Urothelium cell line (cell line): ENCODE results near the gene CLCN5.
A peak's percentile ranks its signal among the peaks of the same experiment; 100 is the strongest.

Experiments used
- DNase-seq: peaks from one replicate; pipeline ENCODE4 v3.0.0; 2011; ENCODE audit warnings: low spot score, mixed read lengths
- FAIRE-seq: peaks from 2 replicates; lab custom pipeline; 2011; peaks lifted over from hg19 to GRCh38; lab: Jason Lieb, UNC

Gene CLCN5

DNA sequence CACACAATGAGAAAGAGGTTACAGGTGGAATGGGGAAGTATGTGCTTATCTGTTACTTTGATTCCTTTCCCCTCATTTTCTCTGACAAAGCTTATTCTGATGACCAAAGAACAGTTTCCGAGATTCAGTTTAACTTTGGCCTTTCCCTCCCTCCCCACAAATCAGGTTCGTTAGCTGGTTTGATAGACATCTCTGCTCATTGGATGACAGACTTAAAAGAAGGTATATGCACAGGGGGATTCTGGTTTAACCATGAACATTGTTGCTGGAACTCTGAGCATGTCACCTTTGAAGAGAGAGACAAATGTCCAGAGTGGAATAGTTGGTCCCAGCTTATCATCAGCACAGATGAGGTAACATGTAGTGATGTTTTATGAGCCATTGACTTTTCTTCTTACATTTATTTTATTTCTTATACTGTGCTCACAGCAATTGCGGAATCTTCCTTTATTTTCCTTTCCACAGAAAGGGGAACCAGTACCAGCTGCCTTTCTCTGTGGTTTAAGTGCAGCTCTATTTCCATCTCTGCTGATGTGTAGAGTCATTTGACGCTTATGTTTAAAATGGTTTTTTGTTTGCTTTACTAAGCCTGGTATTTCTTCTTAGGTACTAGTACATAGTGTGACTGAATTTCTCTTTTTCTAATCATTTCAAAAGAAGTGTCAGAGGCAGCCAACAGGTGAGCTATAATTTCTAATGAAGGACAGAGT lies 153.4 kb downstream of the CLCN5 start:
- no peak for FAIRE-seq
- DNase-seq: no peak

DNA sequence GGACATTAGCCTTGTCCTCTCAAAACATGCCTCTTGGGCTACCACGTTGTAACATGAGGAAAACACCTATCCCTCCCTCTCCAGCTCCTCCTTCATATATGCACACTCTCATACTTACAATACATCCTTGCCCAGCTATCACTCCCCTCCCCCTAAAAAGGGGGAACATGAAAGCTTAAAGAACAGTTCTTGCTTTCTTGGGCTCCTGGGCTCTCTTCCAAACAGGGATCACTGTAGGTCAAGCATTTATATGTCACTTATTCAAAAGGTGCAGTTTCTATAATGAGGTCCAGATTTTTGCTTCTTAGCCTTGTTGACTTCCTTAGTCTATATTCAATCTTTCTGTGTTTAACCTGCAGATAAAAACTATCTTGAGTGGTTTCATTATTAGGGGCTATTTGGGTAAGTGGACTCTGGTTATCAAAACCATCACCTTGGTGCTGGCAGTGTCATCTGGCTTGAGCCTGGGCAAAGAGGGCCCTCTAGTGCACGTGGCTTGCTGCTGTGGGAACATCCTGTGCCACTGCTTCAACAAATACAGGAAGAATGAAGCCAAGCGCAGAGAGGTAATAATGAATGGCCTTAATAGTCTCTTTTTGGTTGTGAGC lies 159.0 kb downstream of the CLCN5 start:
- FAIRE-seq (no peak), DNase-seq (peak; percentile 4)

DNA sequence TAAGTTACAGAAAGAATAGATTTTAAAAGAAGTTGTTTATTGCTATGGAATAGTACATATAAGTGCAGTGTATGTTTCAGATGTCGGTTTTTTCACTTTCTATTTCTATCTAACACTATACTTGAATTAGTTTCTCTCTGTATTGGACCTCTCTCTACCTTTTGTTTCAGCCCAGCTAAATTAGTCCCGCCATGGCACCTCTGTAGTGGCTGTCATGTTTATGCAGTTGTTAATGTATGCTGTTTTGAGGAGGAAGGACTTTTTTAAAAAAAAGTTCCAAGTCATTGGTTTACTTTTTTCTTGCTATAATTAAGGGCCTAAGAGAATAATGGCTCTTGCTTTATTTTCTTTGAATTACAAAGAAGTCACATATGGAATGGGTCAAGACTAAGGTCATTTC lies 160.3 kb downstream of the CLCN5 start:
- FAIRE-seq (no peak), DNase-seq (no peak)

DNA sequence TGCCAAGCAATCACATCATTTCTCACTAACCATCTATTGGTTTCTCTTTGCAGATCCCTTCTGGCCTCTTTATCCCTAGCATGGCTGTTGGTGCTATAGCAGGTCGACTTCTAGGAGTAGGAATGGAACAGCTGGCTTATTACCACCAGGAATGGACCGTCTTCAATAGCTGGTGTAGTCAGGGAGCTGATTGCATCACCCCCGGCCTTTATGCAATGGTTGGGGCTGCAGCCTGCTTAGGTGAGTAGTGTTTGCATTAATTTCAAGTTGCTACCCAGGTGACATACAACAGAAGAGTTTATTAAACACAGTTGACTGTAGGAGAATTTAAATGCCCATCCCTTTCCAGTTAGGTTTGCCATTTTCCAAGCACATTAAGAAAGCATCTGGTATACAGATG lies 166.2 kb downstream of the CLCN5 start:
- DNase-seq: no peak
- FAIRE-seq: no peak

DNA sequence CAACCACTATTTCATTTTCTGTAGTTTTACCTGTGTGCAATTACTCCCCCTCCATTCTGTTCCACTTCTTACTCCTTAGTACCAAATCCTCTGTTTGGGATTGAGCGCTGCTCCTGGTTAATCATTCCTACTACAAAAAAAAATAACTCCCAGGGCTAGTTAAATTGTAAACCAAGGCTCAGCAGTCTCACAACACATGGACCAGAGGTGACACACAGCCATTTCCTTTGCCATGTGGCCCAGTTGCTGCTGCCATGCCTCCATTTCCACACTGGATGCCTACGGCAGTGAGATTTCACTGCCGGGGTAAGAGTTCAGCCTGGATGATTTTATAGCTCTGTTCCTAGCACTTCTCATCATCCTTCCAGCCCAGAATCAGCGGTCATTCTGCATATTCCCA lies 171.2 kb downstream of the CLCN5 start:
- no peak for FAIRE-seq
- DNase-seq: no peak

DNA sequence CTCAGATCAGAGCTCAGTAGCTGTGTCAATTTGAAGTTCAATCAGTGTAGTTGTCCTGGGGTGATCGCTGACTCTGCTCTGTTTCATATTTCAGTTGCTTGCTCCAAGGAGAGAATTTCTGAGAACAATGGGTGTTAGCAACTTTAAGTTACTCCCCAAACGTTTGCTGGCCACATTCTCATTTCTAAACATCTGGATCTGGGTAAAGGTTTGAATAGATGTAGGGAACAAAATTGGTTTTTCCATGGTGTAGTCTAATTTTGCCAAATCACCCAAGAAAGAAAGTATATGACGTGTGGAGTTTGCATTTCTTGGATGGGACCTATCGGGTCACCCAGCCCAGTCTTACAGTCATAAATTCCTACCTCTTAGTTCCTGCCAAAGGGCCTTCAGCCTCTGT lies 174.7 kb downstream of the CLCN5 start:
- FAIRE-seq (no peak), DNase-seq (no peak)

DNA sequence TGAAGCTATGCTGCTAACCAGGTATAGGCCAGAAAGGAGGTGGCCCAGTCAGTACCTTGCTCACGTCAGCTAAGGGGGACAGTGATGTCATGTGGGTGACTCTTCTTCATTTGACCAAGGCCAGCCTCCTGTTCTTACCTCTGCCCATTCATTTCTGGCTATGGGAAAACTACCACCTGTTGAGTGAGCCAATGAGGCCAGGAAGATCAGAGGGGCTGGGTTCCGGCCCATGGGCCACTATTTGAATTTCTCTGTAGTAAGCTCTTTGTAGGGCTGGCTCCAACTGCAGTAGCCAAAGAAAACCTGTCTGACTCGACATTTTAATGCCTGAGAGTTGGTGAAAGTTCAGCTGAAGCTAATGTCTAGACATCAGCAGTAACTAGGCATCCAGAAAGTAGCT lies 175.8 kb downstream of the CLCN5 start:
- no peak for FAIRE-seq
- DNase-seq: no peak

DNA sequence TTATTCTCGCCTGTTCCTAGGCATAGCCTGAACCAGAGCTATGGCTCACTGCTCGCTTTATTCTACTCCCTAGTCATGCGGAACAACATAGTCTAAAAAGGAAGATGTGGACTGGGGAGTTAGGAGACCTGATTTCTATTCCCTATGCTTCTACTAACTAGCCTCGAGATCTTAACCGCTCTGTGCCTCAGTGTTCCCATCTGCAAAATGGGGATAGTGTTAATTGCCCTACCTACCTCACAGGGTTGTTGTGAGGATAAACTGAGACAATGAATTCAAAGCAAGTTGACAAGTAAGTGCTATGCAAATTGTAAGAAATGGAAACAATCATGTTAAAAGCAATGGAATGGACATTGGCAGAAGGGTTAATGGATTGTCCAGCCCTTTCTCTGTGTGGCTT lies 176.4 kb downstream of the CLCN5 start:
- FAIRE-seq (no peak), DNase-seq (no peak)

DNA sequence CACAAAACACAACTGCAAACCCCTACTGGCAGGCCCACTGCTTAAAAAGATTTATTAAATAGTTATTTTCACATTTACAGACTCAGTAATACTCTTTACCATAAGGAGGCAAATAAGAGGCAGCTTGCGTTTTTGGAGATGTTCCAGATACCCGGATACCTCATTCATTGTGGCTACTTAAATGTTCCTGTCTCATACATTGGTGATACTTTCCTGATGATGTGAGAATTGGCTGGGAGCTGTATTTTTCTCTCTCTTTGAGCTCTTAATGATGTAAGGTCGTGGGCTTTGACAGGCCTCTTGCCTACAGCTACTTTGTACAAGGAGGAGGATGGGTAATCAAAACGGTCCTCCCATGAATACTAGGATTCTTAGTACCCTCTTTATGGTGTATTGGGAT lies 176.9 kb downstream of the CLCN5 start:
- FAIRE-seq: no peak
- DNase-seq: no peak

DNA sequence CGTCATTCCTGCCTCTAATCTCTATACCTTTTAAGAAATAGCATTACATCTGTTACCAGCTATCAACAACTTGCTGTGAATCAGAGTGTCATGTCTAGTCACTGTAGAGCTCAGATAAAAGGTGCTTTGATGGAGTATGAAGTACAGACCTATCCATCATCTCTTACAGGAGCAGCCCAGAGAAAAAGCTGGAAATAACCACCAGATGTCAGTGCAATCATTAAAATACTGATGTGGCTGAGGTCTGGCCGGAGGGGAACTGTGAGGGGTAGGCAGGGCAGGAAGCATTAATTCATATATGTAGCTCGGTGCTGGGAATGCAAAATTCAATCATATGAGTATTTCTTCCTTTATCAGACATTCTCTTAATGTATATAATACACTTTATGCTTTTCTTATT lies 177.8 kb downstream of the CLCN5 start:
- no peak for FAIRE-seq
- peak; percentile 15 for DNase-seq

DNA sequence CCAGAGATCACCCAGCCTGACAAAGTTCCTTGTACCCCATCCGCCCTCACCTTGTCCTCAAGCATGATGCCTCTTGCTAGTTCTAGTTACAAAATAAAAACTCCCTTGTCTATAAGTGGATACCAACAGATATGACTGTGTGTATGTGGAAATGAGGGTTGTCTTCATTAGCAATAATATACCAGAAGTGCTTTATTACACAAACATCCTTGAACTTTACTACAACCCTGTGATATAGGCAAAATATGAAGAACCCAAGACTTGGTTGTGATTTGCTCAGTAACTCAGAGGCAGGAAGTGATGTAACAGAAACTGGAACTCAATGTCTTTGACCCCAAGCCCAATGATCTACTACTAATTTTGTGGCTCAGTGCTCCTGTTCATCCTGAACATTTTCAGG lies 180.8 kb downstream of the CLCN5 start:
- DNase-seq: no peak
- no peak for FAIRE-seq

DNA sequence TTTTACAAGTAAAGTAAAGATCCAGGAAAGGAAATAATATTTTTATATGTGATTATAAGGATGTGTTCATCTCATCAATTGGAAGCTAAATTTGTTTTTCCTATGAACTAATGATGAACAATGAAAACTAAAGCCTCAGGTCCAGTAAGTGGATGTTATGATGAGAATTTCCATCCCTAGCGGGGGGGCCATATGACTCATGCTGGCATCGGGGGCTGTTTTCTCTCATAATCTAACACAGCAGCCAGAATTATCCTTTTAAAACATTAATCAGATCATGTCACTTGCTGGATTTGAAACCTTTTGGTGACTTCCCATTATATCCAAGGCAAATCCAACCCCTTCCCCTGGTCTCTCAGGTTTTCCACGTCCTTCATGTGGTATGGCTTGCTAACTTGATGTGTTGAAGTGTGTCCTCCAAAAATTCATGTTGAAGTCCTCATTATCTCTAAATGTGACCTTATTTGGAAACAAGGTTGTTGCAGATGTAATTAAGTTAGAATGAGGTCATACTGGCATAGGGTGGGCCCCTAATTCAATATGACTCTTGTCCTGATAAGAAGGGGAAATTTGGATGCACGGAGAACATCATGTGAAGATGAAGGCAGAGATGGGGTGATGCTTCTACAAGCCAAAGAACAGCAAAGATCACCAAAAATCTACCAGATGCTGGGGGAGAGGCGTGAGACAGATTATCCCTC lies 181.6 kb downstream of the CLCN5 start:
- no peak for FAIRE-seq
- no peak for DNase-seq

DNA sequence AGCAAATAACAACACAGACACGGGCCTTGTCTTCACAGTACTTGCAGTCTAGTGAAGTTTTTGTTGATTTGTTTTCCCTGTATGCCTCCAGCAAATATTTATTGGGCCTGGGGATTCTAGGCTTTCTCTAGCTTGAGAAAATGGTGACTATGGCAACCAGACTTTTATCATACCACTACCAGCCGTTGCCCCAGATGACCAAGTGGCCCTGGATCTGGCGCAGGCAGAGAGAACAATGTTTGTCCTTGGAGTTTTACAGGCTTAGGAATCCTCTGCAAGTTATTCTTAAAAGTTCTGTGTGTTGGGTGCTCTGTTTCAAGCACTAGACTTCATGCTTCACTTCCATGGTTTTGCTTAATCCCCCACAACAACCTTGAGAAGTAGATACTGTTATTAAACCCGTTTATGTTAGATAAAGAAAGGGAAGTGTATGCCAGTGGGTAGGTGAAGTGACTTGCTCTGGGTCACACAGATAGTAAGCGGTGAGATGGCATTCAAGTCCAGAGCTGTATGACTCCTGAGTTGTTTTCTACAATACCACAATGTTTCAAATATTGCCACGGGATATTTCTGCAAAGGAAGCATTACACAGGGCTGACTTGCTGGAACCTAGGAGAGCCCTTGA lies 183.8 kb downstream of the CLCN5 start:
- DNase-seq (no peak), FAIRE-seq (no peak)

DNA sequence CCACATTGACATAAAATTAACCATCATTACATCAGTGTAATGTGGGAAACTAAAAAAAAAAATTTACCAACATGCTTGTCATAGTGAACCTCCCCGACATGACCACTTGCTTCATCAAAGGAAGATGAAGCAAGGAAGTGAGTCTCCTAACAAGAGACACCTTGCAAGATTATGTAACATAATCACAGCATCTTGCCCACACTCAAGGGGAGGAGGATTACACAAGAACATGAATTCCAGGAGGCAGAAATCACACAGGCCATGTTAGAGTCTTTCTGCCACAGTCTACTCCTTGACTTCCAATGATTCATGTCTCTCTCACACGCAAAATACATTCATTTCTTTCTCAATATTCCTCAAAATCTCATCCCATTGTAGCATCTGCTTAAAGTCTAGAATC lies 185.1 kb downstream of the CLCN5 start:
- FAIRE-seq (no peak), DNase-seq (no peak)

DNA sequence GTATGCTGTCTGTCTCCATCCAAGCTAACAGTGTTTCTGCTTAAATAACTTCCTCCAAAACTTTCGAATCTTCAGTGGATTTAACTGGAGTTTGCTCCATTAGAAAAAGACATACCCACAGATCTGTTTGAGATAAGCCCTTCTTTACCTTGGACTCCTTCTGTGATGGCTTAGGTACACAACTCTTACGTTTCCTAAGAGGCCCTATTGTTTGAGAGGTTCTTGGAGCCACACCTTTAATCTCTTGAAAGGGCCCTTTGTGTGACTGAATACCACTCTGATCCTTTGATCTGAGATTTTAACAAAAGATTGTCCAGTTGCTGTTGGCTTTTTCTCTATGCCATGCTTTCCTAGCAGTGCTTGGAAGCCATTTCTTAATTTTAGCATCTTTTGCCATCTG lies 185.9 kb downstream of the CLCN5 start:
- DNase-seq: no peak
- no peak for FAIRE-seq

DNA sequence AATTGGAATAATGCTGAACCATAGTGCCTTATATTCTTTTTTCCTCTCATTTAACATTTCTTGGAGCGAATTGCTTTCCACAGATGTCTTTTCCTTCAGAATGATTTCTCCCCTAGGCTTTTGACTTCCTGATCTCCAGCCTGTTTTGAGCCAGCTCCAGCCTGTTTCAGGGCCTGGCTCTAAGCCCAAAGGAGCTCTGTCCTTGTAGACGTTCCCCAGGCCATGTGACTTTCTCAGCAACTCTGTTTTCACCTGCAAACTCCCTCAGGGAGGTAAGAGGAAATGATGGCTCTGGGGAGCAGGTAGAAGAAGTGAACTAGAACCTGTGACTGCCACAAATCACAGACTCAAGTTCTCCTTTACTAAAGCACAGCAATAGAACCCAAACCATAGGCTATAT lies 189.3 kb downstream of the CLCN5 start:
- DNase-seq (no peak), FAIRE-seq (no peak)

DNA sequence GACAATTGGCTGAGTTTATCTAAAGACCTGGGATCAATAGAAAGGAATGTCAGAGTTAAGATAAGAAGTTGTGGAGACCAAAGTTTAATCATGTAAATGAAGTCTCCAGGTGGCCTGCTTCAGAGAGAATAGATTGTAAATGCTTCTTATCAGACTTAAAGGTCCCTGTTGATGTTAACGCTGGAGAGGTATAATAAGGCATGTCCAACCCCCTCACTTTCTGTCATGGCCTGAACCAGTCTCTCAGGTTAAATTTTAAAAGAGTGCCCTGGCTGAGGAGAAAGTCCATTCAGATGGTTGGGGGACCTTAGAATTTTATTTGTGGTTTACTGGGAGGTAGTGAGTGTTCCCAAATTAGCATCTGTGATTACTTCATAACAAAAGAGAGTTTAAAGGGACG lies 191.7 kb downstream of the CLCN5 start:
- DNase-seq (no peak), FAIRE-seq (no peak)

DNA sequence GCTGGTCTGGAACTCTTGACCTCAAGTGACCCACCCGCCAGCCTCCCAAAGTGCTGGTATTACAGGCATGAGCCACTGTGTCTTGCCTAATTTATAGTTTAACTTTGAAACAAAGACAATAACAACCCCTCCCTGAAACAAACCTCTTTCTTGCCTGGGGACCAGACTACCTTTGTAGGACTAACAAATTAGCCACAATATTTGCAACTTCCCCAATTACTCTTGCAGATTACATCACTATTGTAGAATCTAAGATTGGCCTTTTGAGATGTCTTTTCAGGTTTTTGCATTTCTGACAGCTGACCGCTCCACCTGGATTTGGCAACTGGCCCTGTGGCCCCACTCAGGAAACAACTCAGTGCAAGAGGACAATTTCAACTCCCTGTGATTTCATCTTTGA lies 193.6 kb downstream of the CLCN5 start:
- DNase-seq: no peak
- FAIRE-seq: no peak

DNA sequence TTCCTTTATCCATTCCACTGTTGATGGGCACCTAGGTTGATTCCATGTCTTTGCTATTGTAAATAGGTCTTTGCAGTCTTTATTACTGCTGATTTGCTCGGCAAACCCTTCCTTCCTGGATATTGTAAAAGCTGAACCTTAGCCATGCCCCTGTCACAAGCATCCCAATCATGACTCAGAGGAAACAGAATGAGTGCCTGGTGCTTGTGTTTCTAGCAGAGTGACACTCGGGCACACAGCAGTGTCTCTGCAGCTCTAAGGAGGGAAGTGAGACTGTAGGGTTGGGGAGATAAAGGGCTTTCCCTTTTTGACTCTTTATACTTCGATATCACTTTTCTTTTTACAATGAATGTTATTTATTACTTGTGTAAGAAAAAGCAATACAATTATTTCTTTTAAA lies 195.1 kb downstream of the CLCN5 start:
- FAIRE-seq (no peak), DNase-seq (no peak)

DNA sequence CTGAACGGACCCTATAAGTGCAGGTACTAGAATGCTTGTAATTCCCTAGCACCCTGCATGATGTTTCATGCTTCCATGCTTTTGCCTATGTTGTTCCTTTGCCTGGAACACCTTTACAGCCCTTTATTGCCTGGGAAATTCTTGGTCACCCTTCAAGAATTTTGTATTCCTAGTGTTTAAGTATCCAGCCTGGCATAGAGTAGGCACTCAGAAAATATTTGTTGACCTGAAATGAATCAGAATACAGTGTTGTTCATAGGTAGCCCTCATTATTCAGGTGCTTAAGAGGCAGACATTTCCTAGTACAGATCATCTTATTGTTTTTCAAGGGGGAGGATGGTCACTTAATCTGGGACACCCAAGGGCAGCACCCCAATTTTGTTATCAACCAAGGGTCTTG lies 203.1 kb downstream of the CLCN5 start:
- DNase-seq (no peak), FAIRE-seq (no peak)

DNA sequence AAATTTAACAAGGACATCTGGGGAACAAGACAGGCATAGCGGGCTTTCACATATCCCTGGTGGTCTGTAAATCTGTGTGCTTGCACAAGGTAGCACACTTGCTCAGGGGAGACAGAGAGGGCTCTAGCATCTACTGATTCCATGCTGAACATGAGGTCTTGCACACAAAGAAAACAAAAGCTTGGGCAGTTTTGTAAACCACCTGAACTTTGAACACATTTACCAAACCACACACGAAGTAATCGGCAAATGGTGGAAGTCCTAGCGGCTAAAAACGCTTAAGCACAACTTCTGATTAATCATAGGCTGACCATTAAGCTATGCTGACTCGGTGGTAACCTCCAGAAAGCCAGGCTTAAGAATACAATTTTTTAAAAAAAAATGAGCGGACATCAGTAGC lies 225.6 kb downstream of the CLCN5 start:
- FAIRE-seq: no peak
- DNase-seq: no peak
